GM18873 (cell line): ENCODE results near the gene ACOX2.

Experiments
- ATAC-seq: cut with Tn5 transposase; IDR thresholded peaks from one replicate; pipeline ENCODE4 v1.9.1; 2021; ENCODE audit warnings: mild to moderate bottlenecking, moderate library complexity, moderate number of reproducible peaks; ENCODE audit not compliant: unreplicated experiment, low FRiP score

Gene ACOX2

GRCh38 chr3:58536501-58537411 lies at the start of gene ACOX2:
Gene ACOX2 (minus strand): TSS chr3:58537190. CDS start chr3:58535106, 2,084 bp downstream.
- no peak for ATAC-seq

GRCh38 chr3:58585994-58586393 lies 49.0 kb upstream of the ACOX2 start:
- ATAC-seq: no peak

- ATAC-seq: no peak
These were observed 48.2 kb upstream of the ACOX2 start for GRCh38 chr3:58585005-58585786.

- ATAC-seq: no peak
These were observed 47.7 kb upstream of the ACOX2 start for GRCh38 chr3:58584690-58585004.

- ATAC-seq: no peak
These were observed 44.5 kb upstream of the ACOX2 start for GRCh38 chr3:58581328-58582091.

GRCh38 chr3:58580826-58581327 lies 43.9 kb upstream of the ACOX2 start:
- ATAC-seq: no peak

- no peak for ATAC-seq
These were observed 41.9 kb upstream of the ACOX2 start for GRCh38 chr3:58578873-58579272.

- no peak for ATAC-seq
These were observed 40.4 kb upstream of the ACOX2 start, which contains the start of gene FAM107A for GRCh38 chr3:58577269-58577821. Gene FAM107A (minus strand): TSS chr3:58577391. CDS start chr3:58569860, 7,531 bp downstream.

DNA sequence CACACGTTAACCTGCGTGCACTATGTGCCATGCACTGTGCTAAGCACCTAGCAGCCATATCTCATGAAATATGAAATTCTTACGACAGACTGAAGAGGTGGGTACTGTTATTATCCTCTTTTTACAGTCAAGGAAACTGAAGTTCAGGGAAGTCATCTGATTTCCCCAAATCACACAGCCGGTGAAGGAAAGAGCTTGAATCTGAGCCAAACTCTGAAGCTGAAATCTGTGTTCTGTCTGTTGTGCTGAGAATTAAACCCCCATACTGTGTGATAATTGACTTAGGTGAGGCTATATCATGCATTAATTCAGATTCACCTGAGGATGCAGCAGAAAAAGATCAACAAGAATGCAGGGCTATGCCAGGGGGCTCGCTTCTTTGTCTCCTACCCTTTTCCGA lies 39.7 kb upstream of the ACOX2 start:
- ATAC-seq: no peak

- no peak for ATAC-seq
These were observed 39.1 kb upstream of the ACOX2 start for GRCh38 chr3:58575971-58576652.

GRCh38 chr3:58574682-58575081 lies 37.7 kb upstream of the ACOX2 start:
- ATAC-seq: no peak

GRCh38 chr3:58574106-58574505 lies 37.1 kb upstream of the ACOX2 start:
- ATAC-seq: no peak

DNA sequence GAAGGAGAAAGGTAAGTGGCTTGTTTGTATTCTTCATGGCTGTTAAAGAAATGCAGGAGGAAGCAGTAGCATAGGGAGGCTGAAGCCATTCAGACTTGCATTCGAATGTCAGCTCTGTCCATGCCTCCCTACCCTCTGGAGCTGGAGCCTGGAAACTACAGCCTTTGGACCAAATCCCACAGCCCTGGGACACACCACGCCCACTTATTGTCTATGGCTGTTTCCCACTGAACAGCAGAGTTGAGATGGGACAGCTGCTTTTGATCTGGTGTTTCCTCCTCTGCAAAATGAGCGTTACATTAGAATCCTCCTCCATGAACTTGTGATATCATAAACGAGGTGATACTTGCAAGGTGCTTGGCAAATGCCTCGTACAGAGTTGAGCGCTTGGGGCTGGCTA lies 36.6 kb upstream of the ACOX2 start:
- no peak for ATAC-seq

- ATAC-seq: no peak
These were observed 35.7 kb upstream of the ACOX2 start for GRCh38 chr3:58572634-58573230.

DNA sequence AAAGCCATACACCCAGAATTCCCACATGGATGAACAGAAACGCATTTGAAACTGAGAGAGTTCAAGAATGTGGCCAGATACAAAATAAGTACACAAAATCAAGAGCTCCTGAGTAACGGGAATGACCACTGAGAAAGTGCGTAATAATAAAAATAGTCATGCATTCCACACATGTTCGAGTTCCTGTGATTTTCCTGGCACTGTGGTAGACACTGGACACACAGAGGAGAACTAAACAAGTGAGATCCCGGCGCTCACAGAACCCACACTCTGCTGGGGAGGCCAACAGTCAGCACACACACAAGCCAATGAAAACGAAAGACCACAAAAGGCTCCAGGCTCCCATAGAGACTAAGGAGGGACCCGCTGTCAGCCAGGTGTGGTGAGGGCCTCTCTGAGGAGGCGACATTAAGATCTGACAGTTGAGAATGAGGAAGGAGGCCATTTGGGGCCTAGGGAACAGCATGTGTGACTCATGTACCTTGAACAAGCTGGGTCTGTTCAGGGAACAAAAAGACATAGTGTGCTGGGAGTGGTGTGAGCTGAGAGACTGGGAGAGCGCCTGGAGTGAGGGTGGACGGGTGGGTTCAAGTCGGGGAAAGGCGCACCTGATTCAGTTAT lies 35.1 kb upstream of the ACOX2 start:
- no peak for ATAC-seq

DNA sequence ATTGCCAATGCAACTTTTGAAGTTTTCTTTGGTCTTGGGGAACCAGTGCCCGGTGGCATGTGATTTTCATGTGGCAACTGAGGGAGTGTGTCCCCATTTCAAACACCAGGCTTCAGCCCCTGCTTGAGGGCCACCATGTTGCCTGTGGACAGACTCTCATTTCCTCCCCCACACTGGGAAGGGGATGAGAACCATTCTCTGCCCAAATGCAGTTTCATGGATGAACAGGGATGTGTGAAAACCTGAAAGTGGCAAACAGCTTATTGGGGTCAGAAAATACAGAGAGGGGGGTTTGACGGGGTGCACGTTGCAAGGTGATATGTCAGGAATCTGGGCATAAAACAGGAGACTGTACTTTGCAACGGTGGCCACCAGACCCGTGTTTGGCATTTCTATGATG lies 33.9 kb upstream of the ACOX2 start:
- no peak for ATAC-seq

GRCh38 chr3:58569287-58570001 lies 32.5 kb upstream of the ACOX2 start:
- no peak for ATAC-seq

DNA sequence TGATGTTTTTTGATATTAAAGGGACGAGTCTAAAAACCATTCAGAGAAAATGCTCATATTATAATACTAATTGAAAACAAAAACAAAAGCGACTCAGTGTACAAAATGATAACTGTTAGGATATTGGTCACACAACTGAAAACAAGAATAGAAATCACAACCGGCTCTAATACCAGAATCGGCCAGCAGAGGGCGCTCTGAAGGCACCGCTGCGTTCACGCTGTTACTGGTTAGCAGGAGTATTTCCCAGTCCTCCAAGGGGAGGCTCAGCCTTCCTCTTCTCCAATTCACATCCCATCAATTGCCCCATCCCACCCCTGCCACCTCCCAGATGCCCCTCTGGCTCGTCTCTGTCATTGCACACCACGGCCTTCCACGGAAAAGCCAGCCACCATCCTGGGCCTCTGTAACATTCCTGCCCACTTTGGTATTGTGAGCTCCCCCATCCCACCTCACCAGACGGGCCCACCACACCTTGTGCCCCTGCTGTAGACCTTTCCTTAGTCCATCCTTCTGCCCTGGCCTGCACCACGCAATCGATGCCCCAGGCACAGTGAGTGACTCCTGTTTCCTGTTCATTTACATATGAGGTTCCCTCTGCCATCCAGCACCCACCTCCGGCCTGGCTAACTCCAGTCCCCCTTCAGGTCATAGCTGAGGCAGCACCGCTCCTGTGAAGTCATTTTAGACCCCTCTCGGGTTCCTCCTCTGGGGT lies 31.7 kb upstream of the ACOX2 start:
- no peak for ATAC-seq
